Measurements from ENCODE around the gene CAP2. TPM values are rescaled to one million over a fixed set of nuclear protein-coding genes. Genes with fewer than 3 reads are reported as not detected.

CAP2 gene
- total and polyA plus RNA-seq, 2 experiments from 2014 or later = 6.7 to 9.1 TPM

GRCh38 chr6:17491416-17492142 lies 98.2 kb downstream of the CAP2 start:
- H3K4me2 ChIP-seq = no peak overlapping the region
- ATAC-seq = no peak

More at GRCh38 chr6:17491416-17492142, 98.2 kb downstream of the CAP2 start:
- no peak for TF ChIP-seq ZNF114 (CRISPR knock-in tag; IDR thresholded peaks at IDR 0.05)
- TF ChIP-seq STAT1 (IDR thresholded peaks at IDR 0.05; ENCODE audit: unreplicated experiment) = no peak
- TF ChIP-seq ETS1 (IDR thresholded peaks at IDR 0.05) = no peak
- TF ChIP-seq CREB1 (CRISPR knock-in tag; IDR thresholded peaks at IDR 0.05; ENCODE audit: low read depth) = no peak
- no peak for TF ChIP-seq EZH2 (IDR thresholded peaks at IDR 0.05; ENCODE audit: low read depth, unreplicated experiment)
- no peak for TF ChIP-seq ZNF331 (CRISPR knock-in tag; IDR thresholded peaks at IDR 0.05; ENCODE audit: low read depth)
- no peak for TF ChIP-seq REST (IDR thresholded peaks at IDR 0.05; ENCODE audit: unreplicated experiment)
- TF ChIP-seq CTCF (conservative IDR thresholded peaks at IDR 0.05; ENCODE audit: low read depth in 2 of 2) = no peak
- no peak for TF ChIP-seq POLR2AphosphoS5 (IDR thresholded peaks at IDR 0.05; ENCODE audit: low read depth)
- TF ChIP-seq ZNF462 (CRISPR knock-in tag; IDR thresholded peaks at IDR 0.05) = no peak
- no peak for TF ChIP-seq EZH2phosphoT487 (IDR thresholded peaks at IDR 0.05; ENCODE audit: unreplicated experiment)
- no peak for TF ChIP-seq NANOG (IDR thresholded peaks at IDR 0.05; ENCODE audit: borderline replicate concordance)
- no peak for TF ChIP-seq JUNB (IDR thresholded peaks at IDR 0.05; ENCODE audit: unreplicated experiment)
- no peaks in the 10 kb centered on the region for H3K79me2 ChIP-seq (replicated peaks; ENCODE audit: insufficient read depth)
- peaks cover 3% of the 10 kb centered on the region; the same call in 1 of the 2 replicates for H3K4me1 ChIP-seq (ENCODE audit: insufficient read depth)
- H3K9me2 ChIP-seq (ENCODE audit: insufficient read depth) = no peaks in the 10 kb centered on the region
- no peaks in the 10 kb centered on the region for H3K9me3 Mint-ChIP-seq
- no peak overlapping the region for H3K27ac Mint-ChIP-seq
- H4K20me1 ChIP-seq (replicated peaks; ENCODE audit: insufficient read depth) = no peaks in the 10 kb centered on the region
- no peaks in the 10 kb centered on the region for H3K27me3 ChIP-seq (ENCODE audit: insufficient read depth)
- no peaks in the 10 kb centered on the region for H3K36me3 ChIP-seq (ENCODE audit: insufficient read depth)
- no peak for DNase-seq (ENCODE audit: low spot score)
- peaks cover 5% of the 10 kb centered on the region for H3K27me3 Mint-ChIP-seq (ENCODE audit: insufficient read depth, low read depth, poor library complexity)
- no peaks in the 10 kb centered on the region for H3F3A ChIP-seq (replicated peaks; ENCODE audit: low read depth)
- no peak overlapping the region for H3K27ac ChIP-seq (ENCODE audit: low read depth)
- H3K4me3 ChIP-seq = no peak overlapping the region
- no peak overlapping the region for H2AFZ ChIP-seq
- no peak overlapping the region for H3K4me3 Mint-ChIP-seq
- peaks cover 14% of the 10 kb centered on the region for H3K4me1 Mint-ChIP-seq
- no peaks in the 10 kb centered on the region; the same call in 2 of the 3 replicates for H3K36me3 Mint-ChIP-seq (ENCODE audit: low read depth)

Measured in GM23338 (cell line).